Peyer's patch (tissue), 4 donors: Measurements from ENCODE around the gene BNIP5. TPM values are rescaled to one million over a fixed set of nuclear protein-coding genes. Genes with fewer than 3 reads are reported as not detected.

Experiments used
- DNase-seq, 3 donors: peaks; one replicate each; pipeline ENCODE4 v3.0.0-alpha.2; 2017 to 2019
- H3K27ac ChIP-seq, 4 donors: fragments of 200-600 bp; sonication (generic); one replicate each; pipeline ENCODE4 v1.5.1; 2016 to 2019
- H3K27me3 ChIP-seq, 2 donors: fragments of 200-600 bp; sonication (generic); one replicate each; pipeline ENCODE4 v1.5.1; 2019
- H3K36me3 ChIP-seq, 3 donors: fragments of 200-600 bp; sonication (generic); one replicate each; pipeline ENCODE4 v1.5.1; 2016 to 2019
- H3K4me1 ChIP-seq, 4 donors: fragments of 200-600 bp; sonication (generic); one replicate each; pipeline ENCODE4 v1.5.1; 2016 to 2019
- H3K4me3 ChIP-seq, 4 donors: fragments of 200-600 bp; sonication (generic); 1 replicate in 3 of 4; 2 replicates in 1 of 4; pipeline ENCODE4 v1.5.1; 2016 to 2019; ENCODE audit warnings: mild to moderate bottlenecking in 1 of 4
- H3K9me3 ChIP-seq, 4 donors: fragments of 200-600 bp; sonication (generic); one replicate each; pipeline ENCODE4 v1.5.1; 2016 to 2019; ENCODE audit warnings: mild to moderate bottlenecking in 1 of 4
- POLR2A ChIP-seq, 2 donors: fragments of 450-650 bp; IDR thresholded peaks; one replicate each; pipeline ENCODE4 v1.5.1; 2017; ENCODE audit warnings: antibody characterized with exemption in 2 of 2, mild to moderate bottlenecking in 2 of 2, moderate library complexity in 2 of 2
- total RNA-seq, 4 donors: library from RNA; depleted of rRNA; stranded (reverse); fragments of >200 nt; gene quantifications; one replicate each; pipeline ENCODE4 v1.1.0, GENCODE V29; 2016
- TF ChIP-seq, protein P1 (sequence below), 6 experiments: fragments of 450-650 bp in 4 of 6; fragments of 200-600 bp in 2 of 6; sonication (generic) in 1 of 6; IDR thresholded peaks; one replicate each; pipeline ENCODE4 v1.5.1; 2017 to 2019; ENCODE audit warnings: antibody characterized with exemption in 6 of 6, mild to moderate bottlenecking in 3 of 6, moderate library complexity in 1 of 6

Gene BNIP5
- total RNA-seq, 4 donors from 2014 or later: 9.1 to 35.4 (median 25.3) TPM

GRCh38 chr6:36323062-36323461 lies 13.6 kb downstream of the BNIP5 start:
- Histone ChIP-seq H3K36me3 (peaks cover 0 to 35% (median 0%) of the 10 kb centered on the region in 3 donors), H3K27ac (no peak overlapping the region), H3K27me3 (no peaks in the 10 kb centered on the region), H3K4me1 (peaks cover 0 to 5% (median 0%) of the 10 kb centered on the region in 4 donors), H3K4me3 (no peak overlapping the region), H3K9me3 (no peaks in the 10 kb centered on the region)
- no peak for DNase-seq
- TF ChIP-seq, protein P1, sequence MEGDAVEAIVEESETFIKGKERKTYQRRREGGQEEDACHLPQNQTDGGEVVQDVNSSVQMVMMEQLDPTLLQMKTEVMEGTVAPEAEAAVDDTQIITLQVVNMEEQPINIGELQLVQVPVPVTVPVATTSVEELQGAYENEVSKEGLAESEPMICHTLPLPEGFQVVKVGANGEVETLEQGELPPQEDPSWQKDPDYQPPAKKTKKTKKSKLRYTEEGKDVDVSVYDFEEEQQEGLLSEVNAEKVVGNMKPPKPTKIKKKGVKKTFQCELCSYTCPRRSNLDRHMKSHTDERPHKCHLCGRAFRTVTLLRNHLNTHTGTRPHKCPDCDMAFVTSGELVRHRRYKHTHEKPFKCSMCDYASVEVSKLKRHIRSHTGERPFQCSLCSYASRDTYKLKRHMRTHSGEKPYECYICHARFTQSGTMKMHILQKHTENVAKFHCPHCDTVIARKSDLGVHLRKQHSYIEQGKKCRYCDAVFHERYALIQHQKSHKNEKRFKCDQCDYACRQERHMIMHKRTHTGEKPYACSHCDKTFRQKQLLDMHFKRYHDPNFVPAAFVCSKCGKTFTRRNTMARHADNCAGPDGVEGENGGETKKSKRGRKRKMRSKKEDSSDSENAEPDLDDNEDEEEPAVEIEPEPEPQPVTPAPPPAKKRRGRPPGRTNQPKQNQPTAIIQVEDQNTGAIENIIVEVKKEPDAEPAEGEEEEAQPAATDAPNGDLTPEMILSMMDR (IDR thresholded peaks at IDR 0.05): no peak
- TF ChIP-seq POLR2A (IDR thresholded peaks at IDR 0.05): no peak

- no peak overlapping the region for H3K27ac ChIP-seq
- peaks cover 0 to 5% (median 0%) of the 10 kb centered on the region in 4 donors for H3K4me1 ChIP-seq
- no peaks in the 10 kb centered on the region for H3K9me3 ChIP-seq
- no peak for DNase-seq
- no peaks in the 10 kb centered on the region for H3K27me3 ChIP-seq
- TF ChIP-seq, protein P1 (IDR thresholded peaks at IDR 0.05): no peak
- TF ChIP-seq POLR2A (IDR thresholded peaks at IDR 0.05): no peak
- H3K4me3 ChIP-seq: no peak overlapping the region
- H3K36me3 ChIP-seq: peaks cover 0 to 35% (median 0%) of the 10 kb centered on the region in 3 donors
Measured at GRCh38 chr6:36322591-36322990, 14.1 kb downstream of the BNIP5 start.

- H3K9me3 ChIP-seq: no peaks in the 10 kb centered on the region
- no peaks in the 10 kb centered on the region for H3K27me3 ChIP-seq
- H3K27ac ChIP-seq: peak overlapping the region in 1 of 4 donors; percentile 44
- DNase-seq: no peak
- peaks cover 0 to 5% (median 0%) of the 10 kb centered on the region in 4 donors for H3K4me1 ChIP-seq
- no peak for TF ChIP-seq POLR2A (IDR thresholded peaks at IDR 0.05)
- TF ChIP-seq, protein P1 (IDR thresholded peaks at IDR 0.05): peak in 2 of 6 experiments; percentile 19 to 29
- peaks cover 0 to 36% (median 0%) of the 10 kb centered on the region in 3 donors for H3K36me3 ChIP-seq
- no peak overlapping the region for H3K4me3 ChIP-seq
Measured at GRCh38 chr6:36320475-36320874, 16.2 kb downstream of the BNIP5 start.

DNA sequence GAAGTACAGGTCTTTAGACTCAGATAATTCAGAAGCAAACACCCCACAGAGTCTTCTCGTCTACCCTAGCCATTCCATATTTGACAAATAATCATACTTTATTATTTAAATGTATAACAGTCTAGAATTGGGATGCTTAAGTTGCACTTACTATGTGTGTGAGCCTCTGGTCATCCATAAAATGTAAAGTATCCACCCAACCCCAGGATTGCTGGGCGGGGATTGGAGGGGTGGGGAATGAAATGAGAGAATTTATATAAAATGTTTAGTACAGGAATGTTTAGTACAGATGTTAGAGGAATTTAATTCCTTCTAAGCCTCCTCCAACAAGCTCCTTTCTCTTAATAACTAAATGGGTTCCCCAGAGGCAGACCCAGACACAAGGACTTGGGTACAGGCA lies 16.9 kb downstream of the BNIP5 start:
- no peak for TF ChIP-seq POLR2A (IDR thresholded peaks at IDR 0.05)
- TF ChIP-seq, protein P1 (IDR thresholded peaks at IDR 0.05): no peak
- H3K4me1 ChIP-seq: peaks cover 0 to 5% (median 0%) of the 10 kb centered on the region in 4 donors
- no peaks in the 10 kb centered on the region for H3K9me3 ChIP-seq
- DNase-seq: no peak
- H3K27ac ChIP-seq: peak overlapping the region in 2 of 4 donors; percentile 62 to 75
- H3K36me3 ChIP-seq: peaks cover 0 to 32% (median 0%) of the 10 kb centered on the region in 3 donors
- no peaks in the 10 kb centered on the region for H3K27me3 ChIP-seq
- H3K4me3 ChIP-seq: no peak overlapping the region

DNA sequence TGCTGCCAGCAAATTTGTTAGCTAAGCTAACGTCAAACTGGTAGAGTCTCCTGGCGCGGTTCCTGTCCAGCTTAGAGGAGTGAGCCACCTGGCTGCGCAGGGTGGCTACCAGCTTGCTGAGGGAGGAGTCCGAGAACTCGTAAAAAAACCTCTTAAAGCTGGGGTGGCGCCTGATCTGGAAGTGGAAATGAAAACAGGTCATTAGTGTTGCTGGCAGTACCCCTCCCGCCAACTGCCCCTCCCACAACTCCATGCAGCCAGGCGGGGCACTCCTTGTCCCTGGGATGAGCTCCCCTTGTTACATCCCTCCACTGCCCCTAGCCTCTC lies 17.3 kb downstream of the BNIP5 start:
- H3K9me3 ChIP-seq: no peaks in the 10 kb centered on the region
- peak in 2 of 3 donors; percentile 62 to 78 for DNase-seq
- peaks cover 0 to 5% (median 0%) of the 10 kb centered on the region in 4 donors for H3K4me1 ChIP-seq
- no peak for TF ChIP-seq POLR2A (IDR thresholded peaks at IDR 0.05)
- TF ChIP-seq, protein P1 (IDR thresholded peaks at IDR 0.05): peak in 2 of 6 experiments; percentile 26 to 46
- no peak overlapping the region for H3K4me3 ChIP-seq
- peak overlapping the region in 2 of 4 donors; percentile 62 to 75 for H3K27ac ChIP-seq
- H3K27me3 ChIP-seq: no peaks in the 10 kb centered on the region
- H3K36me3 ChIP-seq: peaks cover 0 to 30% (median 0%) of the 10 kb centered on the region in 3 donors
